DOHH2 (cell line): ENCODE measurements around the gene ATP5F1B.

Experiments
- EZH2phosphoT487 ChIP-seq: fragments of 200-600 bp; sonication (generic); IDR thresholded peaks from 2 replicates; pipeline ENCODE4 v1.6.1; 2017; ENCODE audit warnings: borderline replicate concordance, mild to moderate bottlenecking, antibody characterized with exemption, low read length, moderate library complexity, mixed read lengths
- TF ChIP-seq, protein P1 (sequence below): fragments of 200-600 bp; sonication (generic); IDR thresholded peaks from one replicate; pipeline ENCODE4 v1.5.1; 2014; ENCODE audit warnings: antibody characterized with exemption, mild to moderate bottlenecking, low read depth, low read length; ENCODE audit not compliant: poor library complexity, severe bottlenecking

GRCh38 chr12:56687223-56688128 lies 41.7 kb upstream of the ATP5F1B start:
- TF ChIP-seq, protein P1, sequence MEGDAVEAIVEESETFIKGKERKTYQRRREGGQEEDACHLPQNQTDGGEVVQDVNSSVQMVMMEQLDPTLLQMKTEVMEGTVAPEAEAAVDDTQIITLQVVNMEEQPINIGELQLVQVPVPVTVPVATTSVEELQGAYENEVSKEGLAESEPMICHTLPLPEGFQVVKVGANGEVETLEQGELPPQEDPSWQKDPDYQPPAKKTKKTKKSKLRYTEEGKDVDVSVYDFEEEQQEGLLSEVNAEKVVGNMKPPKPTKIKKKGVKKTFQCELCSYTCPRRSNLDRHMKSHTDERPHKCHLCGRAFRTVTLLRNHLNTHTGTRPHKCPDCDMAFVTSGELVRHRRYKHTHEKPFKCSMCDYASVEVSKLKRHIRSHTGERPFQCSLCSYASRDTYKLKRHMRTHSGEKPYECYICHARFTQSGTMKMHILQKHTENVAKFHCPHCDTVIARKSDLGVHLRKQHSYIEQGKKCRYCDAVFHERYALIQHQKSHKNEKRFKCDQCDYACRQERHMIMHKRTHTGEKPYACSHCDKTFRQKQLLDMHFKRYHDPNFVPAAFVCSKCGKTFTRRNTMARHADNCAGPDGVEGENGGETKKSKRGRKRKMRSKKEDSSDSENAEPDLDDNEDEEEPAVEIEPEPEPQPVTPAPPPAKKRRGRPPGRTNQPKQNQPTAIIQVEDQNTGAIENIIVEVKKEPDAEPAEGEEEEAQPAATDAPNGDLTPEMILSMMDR: no peak
- TF ChIP-seq EZH2phosphoT487: no peak
